Effector memory CD4-positive, alpha-beta T cell (primary cell): ENCODE data around the gene PKNOX2.

ENCODE experiments used
- DNase-seq, 3 donors: peaks; one replicate each; pipeline ENCODE4 v3.0.0-alpha.2; 2020
- H3K27ac ChIP-seq: 2 replicates; pipeline ENCODE4 v1.7.0; 2013; ENCODE audit warnings: mild to moderate bottlenecking, low read length, moderate library complexity; ENCODE audit not compliant: insufficient read depth, poor library complexity, severe bottlenecking
- H3K27me3 ChIP-seq: replicated peaks from 2 replicates; pipeline ENCODE4 v1.7.0; 2013; ENCODE audit warnings: mild to moderate bottlenecking, low read length; ENCODE audit not compliant: insufficient read depth, control insufficient read depth, poor library complexity, severe bottlenecking
- H3K36me3 ChIP-seq: 2 replicates; pipeline ENCODE4 v1.7.0; 2013; ENCODE audit warnings: mild to moderate bottlenecking, low read length, moderate library complexity; ENCODE audit not compliant: control insufficient read depth, insufficient read depth
- H3K4me1 ChIP-seq: 2 replicates; pipeline ENCODE4 v1.7.0; 2013; ENCODE audit warnings: low read length, mild to moderate bottlenecking; ENCODE audit not compliant: control insufficient read depth, insufficient read depth, poor library complexity, severe bottlenecking
- H3K4me3 ChIP-seq: 2 replicates; pipeline ENCODE4 v1.7.0; 2013; ENCODE audit warnings: low read length, low read depth, mild to moderate bottlenecking; ENCODE audit not compliant: insufficient read depth, poor library complexity, severe bottlenecking
- H3K9me3 ChIP-seq: 2 replicates; pipeline ENCODE4 v1.7.0; 2013; ENCODE audit warnings: mild to moderate bottlenecking, low read length, moderate library complexity; ENCODE audit not compliant: control insufficient read depth

The PKNOX2 gene

GRCh38 chr11:125465701-125466100 is 301.1 kb downstream of the PKNOX2 start:
- no peak for DNase-seq
- H3K9me3 ChIP-seq = no peaks in the 10 kb centered on the region
- H3K27me3 ChIP-seq = peaks cover 8% of the 10 kb centered on the region
- H3K27ac ChIP-seq = no peak overlapping the region
- H3K4me1 ChIP-seq = no peaks in the 10 kb centered on the region
- H3K36me3 ChIP-seq = no peaks in the 10 kb centered on the region
- H3K4me3 ChIP-seq = no peak overlapping the region

- Histone ChIP-seq H3K36me3 (no peaks in the 10 kb centered on the region), H3K9me3 (no peaks in the 10 kb centered on the region), H3K4me3 (no peak overlapping the region), H3K27me3 (peaks cover 8% of the 10 kb centered on the region), H3K27ac (no peak overlapping the region), H3K4me1 (no peaks in the 10 kb centered on the region)
- DNase-seq = no peak
Observed at GRCh38 chr11:125468025-125468424, 303.5 kb downstream of the PKNOX2 start.

DNA sequence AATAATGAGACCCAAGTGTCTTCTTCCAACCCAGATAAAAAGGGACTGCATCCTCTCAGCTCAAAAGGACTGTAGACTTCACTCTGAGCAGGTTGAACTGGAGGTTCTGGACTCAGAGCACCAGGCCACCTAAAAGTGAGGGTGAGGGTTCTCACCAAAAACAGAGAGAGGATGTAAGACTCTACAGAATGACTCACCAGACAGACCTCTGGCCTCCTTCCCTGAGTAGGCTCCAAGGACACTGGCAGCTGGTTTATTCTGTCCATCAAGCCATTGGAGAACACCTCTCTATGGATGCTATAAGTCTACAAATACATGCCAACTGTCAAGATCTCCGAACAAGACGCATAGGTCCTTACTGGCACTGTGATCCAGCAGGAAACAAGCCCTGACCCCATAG is 304.3 kb downstream of the PKNOX2 start:
- Histone ChIP-seq H3K36me3 (no peaks in the 10 kb centered on the region), H3K4me1 (no peaks in the 10 kb centered on the region), H3K4me3 (no peak overlapping the region), H3K27me3 (peaks cover 8% of the 10 kb centered on the region), H3K9me3 (no peaks in the 10 kb centered on the region), H3K27ac (no peak overlapping the region)
- DNase-seq = no peak

GRCh38 chr11:125470355-125470754 is 305.8 kb downstream of the PKNOX2 start:
- Histone ChIP-seq H3K4me1 (no peaks in the 10 kb centered on the region), H3K27ac (no peak overlapping the region), H3K4me3 (no peak overlapping the region), H3K27me3 (no peaks in the 10 kb centered on the region), H3K36me3 (no peaks in the 10 kb centered on the region), H3K9me3 (no peaks in the 10 kb centered on the region)
- DNase-seq = no peak

DNA sequence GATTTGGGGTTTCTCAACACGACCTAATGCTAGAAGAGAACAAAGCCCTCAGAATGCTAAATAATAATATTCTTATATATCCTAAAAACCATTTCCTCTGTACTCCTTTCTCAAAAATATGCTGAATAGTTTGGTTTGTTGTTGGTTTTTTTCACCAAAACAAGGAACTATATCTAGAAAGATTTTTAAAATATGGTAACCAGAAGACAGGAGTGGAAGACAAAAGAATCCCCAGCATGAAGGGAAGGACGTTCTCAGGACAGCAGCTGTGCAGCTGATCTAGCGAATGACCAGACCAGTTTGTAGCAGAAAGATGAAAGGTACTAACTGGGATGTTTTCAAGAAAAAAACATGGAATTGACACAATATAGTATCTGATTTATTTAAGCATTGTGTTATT is 312.2 kb downstream of the PKNOX2 start:
- no peak overlapping the region for H3K4me3 ChIP-seq
- H3K27me3 ChIP-seq = no peaks in the 10 kb centered on the region
- no peaks in the 10 kb centered on the region for H3K36me3 ChIP-seq

GRCh38 chr11:125479137-125479536 is 314.6 kb downstream of the PKNOX2 start:
- H3K9me3 ChIP-seq = no peaks in the 10 kb centered on the region
- no peak overlapping the region for H3K4me3 ChIP-seq
- no peaks in the 10 kb centered on the region for H3K36me3 ChIP-seq
- no peaks in the 10 kb centered on the region for H3K27me3 ChIP-seq
- H3K27ac ChIP-seq = no peak overlapping the region
- no peaks in the 10 kb centered on the region for H3K4me1 ChIP-seq
- DNase-seq = no peak

More for the DNA sequence above, 312.2 kb downstream of the PKNOX2 start:
- Histone ChIP-seq H3K4me1 (no peaks in the 10 kb centered on the region), H3K9me3 (no peaks in the 10 kb centered on the region), H3K27ac (no peak overlapping the region)
- DNase-seq = no peak

- no peak for DNase-seq
- Histone ChIP-seq H3K36me3 (no peaks in the 10 kb centered on the region), H3K4me1 (no peaks in the 10 kb centered on the region), H3K4me3 (no peak overlapping the region), H3K27me3 (no peaks in the 10 kb centered on the region), H3K27ac (no peak overlapping the region), H3K9me3 (no peaks in the 10 kb centered on the region)
Observed at GRCh38 chr11:125481531-125481930, 317.0 kb downstream of the PKNOX2 start.
